GM21526 (cell line): Measurements from ENCODE around the gene IYD.
"Not testable (repeated sequence)": the region's sequence is repeated elsewhere in the genome, so short reads cannot be mapped to it uniquely, and the experiment has no call there.

Experiments used
- ATAC-seq: cut with Tn5 transposase; IDR thresholded peaks from one replicate; pipeline ENCODE4 v1.9.1; 2021; ENCODE audit warnings: moderate library complexity; ENCODE audit not compliant: unreplicated experiment, low FRiP score

IYD gene

DNA sequence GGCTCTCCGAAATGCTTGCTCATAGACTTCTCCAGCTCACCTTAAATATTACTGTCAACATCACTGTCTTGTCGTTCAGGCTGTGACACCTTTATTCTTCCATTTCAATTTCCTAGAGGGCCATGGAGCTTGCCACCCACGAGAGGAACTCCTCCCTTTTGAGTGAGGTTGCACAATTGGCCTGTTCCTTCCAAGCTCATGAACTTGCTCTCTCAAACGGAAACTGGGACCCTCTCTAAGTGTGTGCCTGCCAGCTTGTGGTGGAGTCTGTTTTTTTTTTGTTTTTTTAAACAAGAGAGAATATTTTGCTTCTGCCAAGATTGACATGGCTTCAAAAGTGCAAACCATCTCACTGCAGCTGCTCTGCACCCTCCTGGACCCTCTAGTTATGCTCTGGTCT lies 19.3 kb upstream of the IYD start:
- ATAC-seq = no peak

DNA sequence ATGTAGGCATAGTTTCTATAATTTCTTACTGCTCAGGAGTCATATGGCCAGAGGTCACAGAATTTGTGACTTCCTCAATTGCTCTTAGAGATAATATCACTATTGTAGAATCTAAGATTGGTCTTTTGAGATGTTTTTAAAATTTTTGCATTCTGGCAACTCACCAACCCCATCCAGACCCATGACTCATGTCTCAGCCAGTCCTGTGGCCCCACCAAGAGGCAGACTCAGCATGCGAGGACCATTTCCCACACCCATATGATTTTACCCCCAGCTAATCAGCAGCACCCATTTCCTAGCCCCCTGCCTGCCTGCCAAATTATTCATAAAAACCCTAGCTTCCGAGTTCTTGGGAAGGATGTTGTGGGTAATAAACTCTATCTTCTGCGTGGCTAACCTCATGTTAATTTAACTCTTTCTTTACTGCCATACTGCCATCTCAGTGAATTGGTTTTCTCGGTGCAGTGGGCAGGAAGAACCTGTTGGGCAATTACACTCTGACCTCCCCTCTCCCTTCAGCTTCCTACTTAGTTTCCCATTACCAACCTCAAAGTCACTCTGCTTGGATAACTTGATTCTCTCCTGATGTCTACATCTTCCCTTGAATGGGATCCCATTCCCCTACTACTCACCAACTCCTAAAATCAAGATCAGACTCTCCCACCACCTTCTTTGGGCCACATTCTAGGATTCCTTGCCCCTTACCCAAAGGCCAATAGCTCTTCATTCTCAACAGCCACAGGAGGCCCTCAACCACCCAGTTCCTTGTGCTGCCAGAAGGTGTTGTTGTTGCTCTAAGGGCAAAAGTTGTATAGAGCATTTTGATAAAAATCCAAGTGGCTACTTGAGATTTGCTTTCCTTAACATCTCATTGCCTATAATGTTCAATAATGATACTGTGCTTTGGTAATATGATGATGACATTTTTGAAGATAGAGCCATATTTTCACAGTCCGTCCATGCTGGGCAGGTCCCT lies 16.2 kb upstream of the IYD start:
- ATAC-seq = no peak

DNA sequence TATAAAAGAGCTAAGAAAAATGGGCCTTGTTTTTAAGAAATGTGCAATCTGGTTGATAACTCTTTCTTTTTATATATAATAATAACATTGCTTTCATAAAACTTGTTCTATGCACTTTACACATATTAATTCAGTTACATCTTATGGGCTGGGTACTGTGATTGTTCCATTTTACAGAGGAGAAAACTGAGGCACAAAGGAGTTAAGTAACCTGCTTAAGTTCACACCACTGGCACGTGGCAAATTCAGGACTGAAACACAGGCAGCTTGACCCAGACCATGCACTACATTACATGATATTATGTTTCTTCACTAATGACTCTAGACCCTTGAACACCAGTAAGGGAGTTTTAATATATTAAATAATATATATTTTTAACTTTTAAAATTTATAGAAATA lies 15.4 kb upstream of the IYD start:
- no peak for ATAC-seq

GRCh38 chr6:150354754-150355571 lies 13.8 kb upstream of the IYD start:
- ATAC-seq = no peak

GRCh38 chr6:150355932-150356331 lies 12.9 kb upstream of the IYD start:
- no peak for ATAC-seq

DNA sequence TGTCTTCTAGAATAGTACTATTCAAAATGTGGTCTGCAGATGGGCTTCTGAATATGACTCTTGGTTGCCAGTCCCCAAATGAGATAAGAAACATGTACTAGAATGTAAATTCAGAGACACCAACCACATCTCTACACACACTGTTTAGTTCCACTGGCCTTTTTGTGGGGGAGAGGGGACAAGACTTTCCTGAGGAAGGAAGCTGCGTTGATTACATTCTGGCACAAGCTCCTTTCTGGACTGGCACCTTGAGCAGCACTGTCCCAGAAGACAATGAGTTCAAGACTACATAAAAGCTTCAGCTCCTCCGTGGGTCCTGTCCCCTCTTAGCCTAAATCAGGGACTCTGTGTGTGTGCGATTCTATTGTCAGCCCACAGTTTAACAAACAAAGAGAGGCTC lies 6.9 kb upstream of the IYD start:
- no peak for ATAC-seq

DNA sequence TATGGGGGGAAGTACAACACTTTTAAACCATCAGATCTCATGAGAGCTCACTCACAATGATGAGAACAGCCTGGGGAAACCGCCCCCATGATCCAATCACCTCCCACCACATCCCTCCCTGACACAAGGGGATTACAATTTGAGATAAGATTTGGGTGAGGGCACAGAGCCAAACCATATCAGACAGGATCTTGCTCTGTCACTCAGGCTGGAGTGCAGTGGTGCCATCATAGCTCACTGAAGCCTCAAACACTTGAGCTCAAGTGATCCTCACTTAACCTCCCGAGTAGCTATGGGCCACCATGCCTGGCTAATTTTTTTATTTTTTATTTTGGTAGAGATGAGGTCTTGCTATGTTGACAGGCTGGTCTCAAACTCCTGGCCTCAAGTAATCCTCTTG lies 5.1 kb upstream of the IYD start:
- no peak for ATAC-seq

- no peak for ATAC-seq
These were observed 2.6 kb upstream of the IYD start for GRCh38 chr6:150366118-150366778.

- no peak for ATAC-seq
These were observed 596 bp downstream of the IYD start for GRCh38 chr6:150369408-150369807.

- no peak for ATAC-seq
These were observed 1.3 kb downstream of the IYD start for GRCh38 chr6:150370112-150370511.

- ATAC-seq = no peak
These were observed 2.5 kb downstream of the IYD start for GRCh38 chr6:150371356-150371755.

- ATAC-seq = no peak
These were observed 3.2 kb downstream of the IYD start for GRCh38 chr6:150372051-150372450.

GRCh38 chr6:150373260-150373701 lies 4.5 kb downstream of the IYD start:
- no peak for ATAC-seq

DNA sequence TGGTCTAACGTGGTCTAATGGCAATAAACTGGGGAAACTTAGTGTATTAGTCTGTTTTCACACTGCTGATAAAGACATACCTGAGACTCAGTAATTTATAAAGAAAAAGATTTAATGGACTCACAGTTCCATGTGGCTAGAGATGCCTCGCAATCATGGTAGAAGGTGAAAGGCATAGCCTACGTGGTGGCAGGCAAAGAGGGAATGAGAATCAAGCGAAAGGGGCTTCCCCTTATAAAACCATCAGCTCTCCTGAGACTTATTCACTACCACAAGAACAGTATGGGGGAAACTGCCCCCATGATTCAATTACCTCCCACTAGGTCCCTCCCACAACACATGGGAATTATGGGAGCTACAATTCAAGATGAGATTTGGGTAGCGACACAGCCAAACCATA lies 5.5 kb downstream of the IYD start:
- not testable (repeated sequence) for ATAC-seq

- no peak for ATAC-seq
These were observed 8.5 kb downstream of the IYD start for GRCh38 chr6:150377211-150377781.

DNA sequence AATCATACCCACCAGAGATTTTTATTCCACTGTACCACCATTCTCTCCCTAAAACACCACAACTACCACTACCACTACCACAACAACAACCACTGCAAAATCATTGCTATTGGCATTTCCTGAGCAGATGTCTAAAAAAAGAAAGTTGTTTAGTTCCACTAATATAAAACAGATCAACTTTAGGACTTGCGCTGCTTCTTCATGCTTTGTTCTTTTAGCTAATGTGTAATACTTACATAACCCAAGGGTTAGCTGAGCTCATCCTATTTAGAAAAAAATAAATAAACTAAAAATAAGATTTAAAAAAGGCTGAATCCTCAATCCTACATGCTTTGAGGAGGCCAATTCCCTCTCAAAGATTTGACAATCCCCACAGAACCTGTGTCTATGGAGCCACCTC lies 11.4 kb downstream of the IYD start:
- no peak for ATAC-seq

GRCh38 chr6:150382171-150382570 lies 13.4 kb downstream of the IYD start:
- no peak for ATAC-seq

DNA sequence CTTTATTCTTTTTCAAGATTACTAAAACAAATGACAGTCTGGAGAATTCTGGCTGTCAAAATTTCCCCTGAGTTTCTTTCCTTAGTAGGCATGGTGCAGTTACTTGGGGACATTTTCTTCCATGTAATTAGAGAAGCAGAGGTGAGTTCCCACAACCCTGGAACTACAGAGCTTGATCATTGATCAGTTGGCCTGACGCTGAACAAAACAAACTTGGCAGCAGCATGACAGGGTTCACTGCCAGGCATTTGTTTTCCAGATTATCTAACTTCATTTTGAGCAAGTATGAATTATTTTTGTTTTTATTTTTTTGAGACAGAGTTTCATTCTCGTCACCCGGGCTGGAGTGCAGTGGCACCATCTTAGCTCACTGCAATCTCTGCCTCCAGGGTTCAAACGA lies 22.6 kb downstream of the IYD start:
- ATAC-seq = no peak

- no peak for ATAC-seq
These were observed 23.1 kb downstream of the IYD start for GRCh38 chr6:150391890-150392289.

GRCh38 chr6:150392452-150393220 lies 23.8 kb downstream of the IYD start:
- ATAC-seq = no peak
